NT2/D1 (cell line): ENCODE results near the gene GPR78.

ENCODE experiments used
- SUZ12 ChIP-seq: IDR thresholded peaks from 2 replicates; pipeline ENCODE4 v1.6.1; 2011; ENCODE audit not compliant: insufficient read length, insufficient read depth; ENCODE audit errors: extremely low read depth
- ZNF274 ChIP-seq: IDR thresholded peaks from 2 replicates; pipeline ENCODE4 v1.6.1; 2011; ENCODE audit warnings: mild to moderate bottlenecking, low read depth, low read length

DNA sequence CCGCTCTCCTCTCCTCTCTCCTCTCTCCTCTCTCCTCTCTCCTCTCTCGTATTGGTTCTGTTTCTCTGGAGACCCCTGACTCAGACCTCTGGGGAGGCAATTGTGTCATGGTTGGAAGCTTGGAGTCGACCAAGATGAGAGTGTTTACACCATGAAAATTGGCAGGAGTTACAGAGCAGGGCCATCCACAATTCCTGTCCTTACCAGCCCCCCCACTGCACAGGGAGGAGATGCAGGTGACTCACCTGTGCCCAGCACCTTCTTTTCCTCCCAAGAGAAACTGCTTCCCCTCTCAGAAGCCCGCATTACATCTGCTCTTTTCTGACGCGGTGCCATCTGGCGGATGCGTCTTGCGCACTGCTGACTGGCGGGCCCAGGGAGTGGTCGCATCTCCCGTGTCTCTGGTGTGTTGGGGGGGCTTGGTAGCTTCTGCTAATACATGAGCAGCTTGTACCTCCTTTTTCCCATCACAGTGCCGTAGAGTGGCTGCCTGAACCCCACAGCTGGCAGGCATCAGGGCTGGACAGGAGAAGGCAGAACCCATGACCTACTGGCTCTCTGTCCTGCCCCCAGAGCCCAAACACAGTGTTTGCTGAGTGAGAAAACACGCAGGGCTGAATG, 31.4 kb upstream of the GPR78 start:
- TF ChIP-seq ZNF274: no peak
- no peak for TF ChIP-seq SUZ12
